Measurements from ENCODE around the gene TAF6.
"Not testable (repeated sequence)": the region's sequence is repeated elsewhere in the genome, so short reads cannot be mapped to it uniquely, and the experiment has no call there.

Gene TAF6

DNA sequence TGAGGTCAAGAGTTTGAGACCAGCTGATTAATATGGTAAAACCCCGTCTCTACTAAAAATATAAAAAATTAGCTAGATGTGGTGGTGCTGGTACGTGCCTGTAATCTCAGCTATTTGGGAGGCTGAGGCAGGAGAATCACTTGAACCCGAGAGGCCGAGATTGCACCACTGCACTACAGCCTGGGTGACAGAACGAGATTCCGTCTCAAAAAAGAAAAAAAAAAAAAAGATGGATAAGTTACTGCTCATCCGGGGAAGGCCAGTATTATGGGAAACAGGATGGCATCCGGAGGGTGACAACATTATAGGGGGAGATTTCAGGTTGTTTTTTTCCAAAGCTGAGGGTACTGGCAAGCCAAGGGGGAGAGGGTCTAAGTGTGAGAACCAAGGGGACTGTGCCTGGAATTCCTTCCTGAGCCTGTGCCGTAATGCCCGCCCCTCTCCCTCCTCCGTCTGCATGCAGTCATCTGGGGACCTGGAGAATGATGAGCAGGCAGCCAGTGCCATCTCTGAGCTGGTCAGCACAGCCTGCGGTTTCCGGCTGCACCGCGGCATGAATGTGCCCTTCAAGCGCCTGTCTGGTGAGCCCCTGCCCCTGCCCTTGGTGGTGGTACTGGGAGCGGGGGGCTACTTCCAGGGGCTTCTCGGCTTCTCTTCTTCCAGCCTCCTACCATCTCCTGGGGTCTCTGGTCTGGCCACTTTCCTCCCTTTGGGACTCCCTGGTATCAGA is 33.9 kb upstream of the TAF6 start:
- H3K36me3 Mint-ChIP-seq (ENCODE audit: low read depth), result peaks cover 27% of the 10 kb centered on the region

GRCh38 chr7:100152404-100152803 is 33.2 kb upstream of the TAF6 start:
- Mint-ChIP-seq H3K4me3 (peak overlapping the region; percentile 9 to 27 (median 10)), H3K4me1 (peaks cover 19% of the 10 kb centered on the region), H3K27ac (peak overlapping the region in 1 of 3 experiments; percentile 28), H3K9me3 (no peaks in the 10 kb centered on the region), H3K27me3 (ENCODE audit: low read depth) (no peaks in the 10 kb centered on the region), H3K36me3 (ENCODE audit: low read depth) (peaks cover 27% of the 10 kb centered on the region)
- TF ChIP-seq, protein P1, sequence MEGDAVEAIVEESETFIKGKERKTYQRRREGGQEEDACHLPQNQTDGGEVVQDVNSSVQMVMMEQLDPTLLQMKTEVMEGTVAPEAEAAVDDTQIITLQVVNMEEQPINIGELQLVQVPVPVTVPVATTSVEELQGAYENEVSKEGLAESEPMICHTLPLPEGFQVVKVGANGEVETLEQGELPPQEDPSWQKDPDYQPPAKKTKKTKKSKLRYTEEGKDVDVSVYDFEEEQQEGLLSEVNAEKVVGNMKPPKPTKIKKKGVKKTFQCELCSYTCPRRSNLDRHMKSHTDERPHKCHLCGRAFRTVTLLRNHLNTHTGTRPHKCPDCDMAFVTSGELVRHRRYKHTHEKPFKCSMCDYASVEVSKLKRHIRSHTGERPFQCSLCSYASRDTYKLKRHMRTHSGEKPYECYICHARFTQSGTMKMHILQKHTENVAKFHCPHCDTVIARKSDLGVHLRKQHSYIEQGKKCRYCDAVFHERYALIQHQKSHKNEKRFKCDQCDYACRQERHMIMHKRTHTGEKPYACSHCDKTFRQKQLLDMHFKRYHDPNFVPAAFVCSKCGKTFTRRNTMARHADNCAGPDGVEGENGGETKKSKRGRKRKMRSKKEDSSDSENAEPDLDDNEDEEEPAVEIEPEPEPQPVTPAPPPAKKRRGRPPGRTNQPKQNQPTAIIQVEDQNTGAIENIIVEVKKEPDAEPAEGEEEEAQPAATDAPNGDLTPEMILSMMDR (IDR thresholded peaks at IDR 0.05; ENCODE audit: unreplicated experiment in 3 of 3), result no peak

More for the DNA sequence above, 33.9 kb upstream of the TAF6 start:
- Mint-ChIP-seq H3K4me3 (no peak overlapping the region), H3K27ac (peak overlapping the region in 1 of 3 experiments; percentile 42), H3K4me1 (peaks cover 23% of the 10 kb centered on the region), H3K27me3 (ENCODE audit: low read depth) (no peaks in the 10 kb centered on the region), H3K9me3 (no peaks in the 10 kb centered on the region)
- TF ChIP-seq, protein P1 (IDR thresholded peaks at IDR 0.05; ENCODE audit: unreplicated experiment in 3 of 3), result no peak

GRCh38 chr7:100148559-100149328 is 29.6 kb upstream of the TAF6 start, which contains the start of gene LAMTOR4:
Gene LAMTOR4 (plus strand): TSS chr7:100148918. CDS start chr7:100148973, 55 bp downstream.
- H3K27ac Mint-ChIP-seq, result peak within 1 kb of the TSS; percentile 38 to 83 (median 75)
- peaks cover 12% of the 10 kb centered on the region for H3K4me1 Mint-ChIP-seq
- no peaks in the 10 kb centered on the region for H3K27me3 Mint-ChIP-seq (ENCODE audit: low read depth)
- H3K36me3 Mint-ChIP-seq (ENCODE audit: low read depth), result peaks cover 18% of the 10 kb centered on the region
- TF ChIP-seq, protein P1 (IDR thresholded peaks at IDR 0.05; ENCODE audit: unreplicated experiment in 3 of 3), result no peak
- no peaks in the 10 kb centered on the region for H3K9me3 Mint-ChIP-seq
- H3K4me3 Mint-ChIP-seq, result peak within 1 kb of the TSS; percentile 90 to 95 (median 92)

GRCh38 chr7:100148225-100148558 is 29.0 kb upstream of the TAF6 start:
- H3K9me3 Mint-ChIP-seq, result no peaks in the 10 kb centered on the region
- H3K27ac Mint-ChIP-seq, result peak overlapping the region; percentile 38 to 83 (median 75)
- no peaks in the 10 kb centered on the region for H3K27me3 Mint-ChIP-seq (ENCODE audit: low read depth)
- H3K4me3 Mint-ChIP-seq, result peak overlapping the region; percentile 90 to 95 (median 92)
- H3K36me3 Mint-ChIP-seq (ENCODE audit: low read depth), result peaks cover 15% of the 10 kb centered on the region
- TF ChIP-seq, protein P1 (IDR thresholded peaks at IDR 0.05; ENCODE audit: unreplicated experiment in 3 of 3), result no peak
- peaks cover 12% of the 10 kb centered on the region for H3K4me1 Mint-ChIP-seq

- Mint-ChIP-seq H3K27ac (no peak overlapping the region), H3K36me3 (ENCODE audit: low read depth) (peaks cover 10% of the 10 kb centered on the region), H3K9me3 (no peaks in the 10 kb centered on the region), H3K4me3 (no peak overlapping the region), H3K4me1 (peaks cover 12% of the 10 kb centered on the region), H3K27me3 (ENCODE audit: low read depth) (no peaks in the 10 kb centered on the region)
- TF ChIP-seq, protein P1 (IDR thresholded peaks at IDR 0.05; ENCODE audit: unreplicated experiment in 3 of 3), result no peak
These were observed 28.1 kb upstream of the TAF6 start for GRCh38 chr7:100147278-100147677.

- not testable (repeated sequence) for H3K27ac Mint-ChIP-seq; H3K9me3 Mint-ChIP-seq; H3K4me3 Mint-ChIP-seq; H3K27me3 Mint-ChIP-seq (ENCODE audit: low read depth); H3K36me3 Mint-ChIP-seq (ENCODE audit: low read depth)
- H3K4me1 Mint-ChIP-seq, result peaks cover 12% of the 10 kb centered on the region
These were observed 27.2 kb upstream of the TAF6 start for GRCh38 chr7:100146350-100146749.
